Fibroblast of lung (primary cell): ENCODE results near the gene ZNF451. TPM values are rescaled to one million over a fixed set of nuclear protein-coding genes. Genes with fewer than 3 reads are reported as not detected.

ENCODE experiments used
- DNase-seq, 2 donors: peaks; one replicate each; pipeline versions ENCODE4 v3.0.0 to v3.0.0-alpha.2; 2010; ENCODE audit warnings: low read depth in 2 of 2
- H2AFZ ChIP-seq: 2 replicates; pipeline ENCODE4 v1.5.1; 2012; ENCODE audit warnings: low read length, control low read depth, inconsistent platforms
- H3K27ac ChIP-seq: 2 replicates; pipeline ENCODE4 v1.5.1; 2011; ENCODE audit warnings: low read length, control low read depth; ENCODE audit not compliant: insufficient read depth
- H3K27me3 ChIP-seq: 2 replicates; pipeline ENCODE4 v1.5.1; 2011; ENCODE audit warnings: mild to moderate bottlenecking, low read length; ENCODE audit not compliant: control insufficient read depth, insufficient read depth
- H3K36me3 ChIP-seq: 2 replicates; pipeline ENCODE4 v1.5.1; 2011; ENCODE audit warnings: low read length; ENCODE audit not compliant: control insufficient read depth, insufficient read depth
- H3K4me1 ChIP-seq: 2 replicates; pipeline ENCODE4 v1.5.1; 2011; ENCODE audit warnings: low read length; ENCODE audit not compliant: control insufficient read depth, insufficient read depth; ENCODE audit errors: extremely low read depth
- H3K4me2 ChIP-seq: 2 replicates; pipeline ENCODE4 v1.5.1; 2011; ENCODE audit warnings: low read length, control low read depth; ENCODE audit not compliant: insufficient read depth; ENCODE audit errors: extremely low read depth
- H3K4me3 ChIP-seq, 4 experiments: fragments of 200-600 bp in 1 of 4; sonication (generic) in 1 of 4; replicated peaks in 1 of 4; 2 replicates each; pipeline ENCODE4 v1.5.1; 2011 to 2016; ENCODE audit warnings: low read length in 4 of 4, low read depth in 3 of 4, mild to moderate bottlenecking in 3 of 4, control low read depth in 2 of 4, inconsistent platforms in 1 of 4, mixed read lengths in 1 of 4; ENCODE audit not compliant: insufficient read depth in 1 of 4; ENCODE audit errors: control extremely low read depth in 1 of 4
- H3K79me2 ChIP-seq: 2 replicates; pipeline ENCODE4 v1.5.1; 2012; ENCODE audit warnings: mild to moderate bottlenecking, low read length, inconsistent platforms; ENCODE audit not compliant: control insufficient read depth, insufficient read depth
- H3K9ac ChIP-seq: 2 replicates; pipeline ENCODE4 v1.5.1; 2011; ENCODE audit warnings: mild to moderate bottlenecking, low read length, control low read depth; ENCODE audit not compliant: insufficient read depth
- H3K9me3 ChIP-seq: 2 replicates; pipeline ENCODE4 v1.5.1; 2012; ENCODE audit warnings: low read depth, low read length; ENCODE audit not compliant: control insufficient read depth, insufficient read depth
- H4K20me1 ChIP-seq: 2 replicates; pipeline ENCODE4 v1.5.1; 2011; ENCODE audit warnings: low read length; ENCODE audit not compliant: control insufficient read depth, insufficient read depth; ENCODE audit errors: extremely low read depth
- EZH2 ChIP-seq: IDR thresholded peaks from 2 replicates; pipeline ENCODE4 v1.5.1; 2012; ENCODE audit warnings: low read length, control low read depth, mild to moderate bottlenecking; ENCODE audit errors: missing control alignments
- polyA plus RNA-seq, 2 donors: library from polyadenylated mRNA; depleted of rRNA in 1 of 2; stranded (reverse) in 1 of 2; unstranded in 1 of 2; fragments of >200 nt; gene quantifications; 2 replicates each; pipeline ENCODE4 v1.2.1, GENCODE V29; 2011 to 2012; ENCODE audit warnings: missing spikeins in 1 of 2
- total RNA-seq: library from RNA; depleted of rRNA; stranded (reverse); fragments of >200 nt; gene quantifications from 2 replicates; pipeline ENCODE4 v1.2.1, GENCODE V29; 2014
- TF ChIP-seq, protein P1 (sequence below), 2 donors: IDR thresholded peaks in 1 of 2; conservative IDR thresholded peaks in 1 of 2; 1 replicate in 1 of 2; 2 replicates in 1 of 2; pipeline ENCODE4 v1.5.1; 2011 to 2012; ENCODE audit warnings: low read length in 2 of 2, control low read depth in 1 of 2, inconsistent platforms in 1 of 2, low read depth in 1 of 2, mild to moderate bottlenecking in 1 of 2

Gene ZNF451
- total and polyA plus RNA-seq, 2 donors (not counting 1 experiment from before 2014, with no cell fraction given) = 30.0 to 74.6 TPM

DNA sequence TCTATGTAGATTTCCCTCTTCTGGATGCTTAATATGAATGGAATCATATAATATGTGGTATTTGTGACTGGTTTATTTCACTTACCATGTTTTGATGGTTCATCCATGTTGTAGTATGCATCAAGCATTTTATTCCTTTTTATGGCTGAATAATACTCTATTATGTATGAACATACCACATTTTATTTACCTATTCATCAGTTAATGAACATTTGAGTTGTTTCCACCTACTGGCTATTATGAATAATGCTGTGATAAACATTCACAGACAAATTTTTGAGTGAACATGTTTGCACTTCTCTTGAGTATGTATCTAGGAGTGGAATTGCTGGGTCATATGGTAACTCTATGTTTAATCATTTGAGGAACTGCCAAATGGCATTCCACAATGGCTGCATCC is 14.9 kb upstream of the ZNF451 start:
- Histone ChIP-seq H3K9me3 (no peaks in the 10 kb centered on the region), H3K9ac (no peak overlapping the region), H3K4me1 (no peaks in the 10 kb centered on the region), H2AFZ (no peak overlapping the region), H3K4me2 (no peak overlapping the region), H3K4me3 (no peak overlapping the region), H3K27me3 (no peaks in the 10 kb centered on the region), H3K36me3 (peaks cover 2% of the 10 kb centered on the region), H4K20me1 (no peaks in the 10 kb centered on the region), H3K27ac (no peak overlapping the region), H3K79me2 (no peaks in the 10 kb centered on the region)
- DNase-seq = no peak
- TF ChIP-seq EZH2 = no peak
- TF ChIP-seq, protein P1, sequence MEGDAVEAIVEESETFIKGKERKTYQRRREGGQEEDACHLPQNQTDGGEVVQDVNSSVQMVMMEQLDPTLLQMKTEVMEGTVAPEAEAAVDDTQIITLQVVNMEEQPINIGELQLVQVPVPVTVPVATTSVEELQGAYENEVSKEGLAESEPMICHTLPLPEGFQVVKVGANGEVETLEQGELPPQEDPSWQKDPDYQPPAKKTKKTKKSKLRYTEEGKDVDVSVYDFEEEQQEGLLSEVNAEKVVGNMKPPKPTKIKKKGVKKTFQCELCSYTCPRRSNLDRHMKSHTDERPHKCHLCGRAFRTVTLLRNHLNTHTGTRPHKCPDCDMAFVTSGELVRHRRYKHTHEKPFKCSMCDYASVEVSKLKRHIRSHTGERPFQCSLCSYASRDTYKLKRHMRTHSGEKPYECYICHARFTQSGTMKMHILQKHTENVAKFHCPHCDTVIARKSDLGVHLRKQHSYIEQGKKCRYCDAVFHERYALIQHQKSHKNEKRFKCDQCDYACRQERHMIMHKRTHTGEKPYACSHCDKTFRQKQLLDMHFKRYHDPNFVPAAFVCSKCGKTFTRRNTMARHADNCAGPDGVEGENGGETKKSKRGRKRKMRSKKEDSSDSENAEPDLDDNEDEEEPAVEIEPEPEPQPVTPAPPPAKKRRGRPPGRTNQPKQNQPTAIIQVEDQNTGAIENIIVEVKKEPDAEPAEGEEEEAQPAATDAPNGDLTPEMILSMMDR (conservative IDR thresholded peaks at IDR 0.05 in 1 of 2, IDR thresholded peaks at IDR 0.05 in 1 of 2; ENCODE audit: low read depth in 1 of 2, low read length in 2 of 2) = no peak

DNA sequence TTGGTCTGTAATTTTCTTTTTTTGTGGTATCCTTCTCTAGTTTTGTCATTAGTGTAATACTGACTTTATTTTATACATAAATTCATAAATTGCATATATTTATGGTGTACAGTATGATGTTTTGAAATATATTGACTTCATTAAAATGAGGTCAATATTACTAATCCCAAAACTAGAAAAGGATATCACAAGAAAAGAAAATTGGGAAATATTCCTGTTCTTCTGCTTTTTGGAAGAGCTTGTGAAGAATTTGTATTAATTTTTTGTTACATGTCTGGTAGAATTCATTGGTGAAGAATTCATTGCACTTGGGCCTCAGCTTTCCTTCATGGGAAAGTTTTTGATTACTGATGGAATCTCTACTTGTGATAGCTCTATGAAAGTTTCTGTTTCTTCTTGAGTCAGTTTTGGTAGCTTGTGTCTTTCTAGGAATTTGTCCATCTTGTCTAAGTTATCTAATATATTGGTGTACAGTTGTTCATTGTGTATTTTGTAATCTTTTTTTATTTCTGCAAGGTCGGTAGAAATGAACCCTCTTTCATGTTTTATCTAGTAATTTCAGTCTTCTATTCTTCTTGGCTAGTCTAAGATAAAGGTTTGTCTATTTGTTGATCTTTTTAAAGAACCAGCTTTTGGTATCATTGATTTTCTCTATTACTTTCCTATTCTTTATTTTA is 11.3 kb upstream of the ZNF451 start:
- H3K27me3 ChIP-seq = no peaks in the 10 kb centered on the region
- H3K4me1 ChIP-seq = no peaks in the 10 kb centered on the region
- H3K4me2 ChIP-seq = no peak overlapping the region
- DNase-seq = no peak
- H4K20me1 ChIP-seq = no peaks in the 10 kb centered on the region
- H2AFZ ChIP-seq = no peak overlapping the region
- H3K36me3 ChIP-seq = peaks cover 2% of the 10 kb centered on the region
- H3K27ac ChIP-seq = no peak overlapping the region
- H3K79me2 ChIP-seq = no peaks in the 10 kb centered on the region
- no peak overlapping the region for H3K4me3 ChIP-seq
- H3K9ac ChIP-seq = no peak overlapping the region
- TF ChIP-seq, protein P1 (conservative IDR thresholded peaks at IDR 0.05 in 1 of 2, IDR thresholded peaks at IDR 0.05 in 1 of 2; ENCODE audit: low read depth in 1 of 2, low read length in 2 of 2) = no peak
- no peak for TF ChIP-seq EZH2
- H3K9me3 ChIP-seq = no peaks in the 10 kb centered on the region

GRCh38 chr6:57085471-57085870 is 4.5 kb upstream of the ZNF451 start:
- H3K4me2 ChIP-seq = no peak overlapping the region
- H3K36me3 ChIP-seq = no peaks in the 10 kb centered on the region
- TF ChIP-seq EZH2 = no peak
- TF ChIP-seq, protein P1 (conservative IDR thresholded peaks at IDR 0.05 in 1 of 2, IDR thresholded peaks at IDR 0.05 in 1 of 2; ENCODE audit: low read depth in 1 of 2, low read length in 2 of 2) = no peak
- DNase-seq = no peak
- H2AFZ ChIP-seq = no peak overlapping the region
- H4K20me1 ChIP-seq = no peaks in the 10 kb centered on the region
- no peaks in the 10 kb centered on the region for H3K27me3 ChIP-seq
- no peak overlapping the region for H3K9ac ChIP-seq
- H3K79me2 ChIP-seq = no peaks in the 10 kb centered on the region
- no peak overlapping the region for H3K4me3 ChIP-seq
- H3K9me3 ChIP-seq = no peaks in the 10 kb centered on the region
- peaks cover 3% of the 10 kb centered on the region for H3K4me1 ChIP-seq
- H3K27ac ChIP-seq = no peak overlapping the region
